ENCODE data around the gene ZBTB3.

GRCh38 chr11:62737196-62737595, 16.8 kb downstream of the ZBTB3 start:
- TF ChIP-seq GATA2 (IDR thresholded peaks at IDR 0.05; ENCODE audit: low read depth, low read length) (no peak), GATA3 (IDR thresholded peaks at IDR 0.05; ENCODE audit: low read depth, low read length) (no peak)

Data from SH-SY5Y (cell line).